ENCODE data around the gene ATOX1.

DNA sequence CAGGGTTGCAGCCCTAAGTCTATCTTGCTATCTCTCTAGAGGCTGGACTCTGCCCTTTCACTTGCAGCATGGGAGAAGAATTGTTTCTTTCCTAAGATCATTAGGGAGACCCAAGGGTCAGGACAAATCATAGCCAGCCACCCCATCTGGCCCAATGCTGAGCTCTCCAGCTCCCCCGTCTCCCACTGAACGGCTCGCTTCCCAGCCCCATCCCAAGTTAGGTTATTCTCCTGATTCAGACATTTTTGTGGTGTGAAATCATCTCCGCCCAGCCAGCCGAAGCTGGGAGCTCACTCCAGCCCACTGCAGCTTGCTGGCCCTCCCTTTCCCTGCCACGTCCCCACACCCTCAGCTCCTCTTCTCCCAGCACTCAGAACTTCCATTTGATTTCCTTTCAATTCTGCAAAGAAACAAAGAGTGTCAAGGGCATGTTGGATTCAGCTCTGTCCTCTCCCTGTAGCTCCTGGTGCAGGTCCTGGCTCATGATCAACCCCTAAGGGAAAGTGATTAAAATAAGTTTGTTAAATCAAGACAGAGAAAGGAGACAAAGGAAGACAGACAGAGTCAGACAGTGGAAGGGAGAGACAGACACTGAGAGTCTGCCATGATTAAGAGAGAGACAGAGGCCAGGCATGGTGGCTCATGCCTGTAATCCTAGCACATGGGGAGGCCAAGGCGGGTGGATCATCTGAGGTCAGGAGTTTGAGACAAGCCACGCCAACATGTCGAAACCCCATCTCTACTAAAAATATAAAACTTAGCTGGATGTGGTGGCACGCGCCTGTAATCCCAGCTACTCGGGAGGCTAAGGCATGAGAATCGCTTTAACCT is 59.1 kb downstream of the ATOX1 start:
- TF ChIP-seq EZH2 (optimal IDR thresholded peaks at IDR 0.05; ENCODE audit: low read depth, low read length) = no peak
- TF ChIP-seq, protein P1, sequence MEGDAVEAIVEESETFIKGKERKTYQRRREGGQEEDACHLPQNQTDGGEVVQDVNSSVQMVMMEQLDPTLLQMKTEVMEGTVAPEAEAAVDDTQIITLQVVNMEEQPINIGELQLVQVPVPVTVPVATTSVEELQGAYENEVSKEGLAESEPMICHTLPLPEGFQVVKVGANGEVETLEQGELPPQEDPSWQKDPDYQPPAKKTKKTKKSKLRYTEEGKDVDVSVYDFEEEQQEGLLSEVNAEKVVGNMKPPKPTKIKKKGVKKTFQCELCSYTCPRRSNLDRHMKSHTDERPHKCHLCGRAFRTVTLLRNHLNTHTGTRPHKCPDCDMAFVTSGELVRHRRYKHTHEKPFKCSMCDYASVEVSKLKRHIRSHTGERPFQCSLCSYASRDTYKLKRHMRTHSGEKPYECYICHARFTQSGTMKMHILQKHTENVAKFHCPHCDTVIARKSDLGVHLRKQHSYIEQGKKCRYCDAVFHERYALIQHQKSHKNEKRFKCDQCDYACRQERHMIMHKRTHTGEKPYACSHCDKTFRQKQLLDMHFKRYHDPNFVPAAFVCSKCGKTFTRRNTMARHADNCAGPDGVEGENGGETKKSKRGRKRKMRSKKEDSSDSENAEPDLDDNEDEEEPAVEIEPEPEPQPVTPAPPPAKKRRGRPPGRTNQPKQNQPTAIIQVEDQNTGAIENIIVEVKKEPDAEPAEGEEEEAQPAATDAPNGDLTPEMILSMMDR (IDR thresholded peaks at IDR 0.05; ENCODE audit: low read length) = no peak
